Activated CD8-positive, alpha-beta memory T cell treated with anti-CD3 and anti-CD28 coated beads, Interleukin-2, amount 50 U/mL, for 24 hours (primary cell): ENCODE data around the gene LRR1.
A peak's percentile ranks its signal among the peaks of the same experiment; 100 is the strongest.
"Not testable (repeated sequence)": the region's sequence is repeated elsewhere in the genome, so short reads cannot be mapped to it uniquely, and the experiment has no call there.

Experiments used
- DNase-seq: peaks from one replicate; pipeline ENCODE4 v3.0.0-alpha.2; 2020; ENCODE audit errors: extremely low read depth

The LRR1 gene

GRCh38 chr14:49623941-49624839 lies 25.4 kb downstream of the LRR1 start:
- DNase-seq, result no peak

GRCh38 chr14:49633640-49634546 lies 35.2 kb downstream of the LRR1 start:
- DNase-seq, result peak; percentile 82

- DNase-seq, result no peak
These were observed 36.0 kb downstream of the LRR1 start, which contains the start of gene DNAAF2 for GRCh38 chr14:49634547-49635334. Gene DNAAF2, minus strand, starts transcription at chr14:49635244. Its CDS starts 95 bp downstream, at chr14:49635149.

- no peak for DNase-seq
These were observed 38.1 kb downstream of the LRR1 start for GRCh38 chr14:49636866-49637265.

- no peak for DNase-seq
These were observed 38.9 kb downstream of the LRR1 start for GRCh38 chr14:49637534-49638078.

GRCh38 chr14:49640540-49641417 lies 42.0 kb downstream of the LRR1 start:
- DNase-seq, result no peak

- DNase-seq, result no peak
These were observed 43.0 kb downstream of the LRR1 start for GRCh38 chr14:49641697-49642129.

- no peak for DNase-seq
These were observed 43.4 kb downstream of the LRR1 start for GRCh38 chr14:49642163-49642562.

- DNase-seq, result no peak
These were observed 54.8 kb downstream of the LRR1 start for GRCh38 chr14:49653508-49653907.

GRCh38 chr14:49654511-49654910 lies 55.8 kb downstream of the LRR1 start:
- no peak for DNase-seq

- not testable (repeated sequence) for DNase-seq
These were observed 58.8 kb downstream of the LRR1 start for GRCh38 chr14:49657500-49657899.

- no peak for DNase-seq
These were observed 61.1 kb downstream of the LRR1 start for GRCh38 chr14:49659526-49660455.
